GM12874 (cell line): Measurements from ENCODE around the gene APBA2.

Experiments
- CTCF ChIP-seq: IDR thresholded peaks from 2 replicates; pipeline ENCODE4 v1.5.1; 2011; ENCODE audit warnings: low read depth, mild to moderate bottlenecking, control low read depth, low read length, moderate library complexity; ENCODE audit not compliant: insufficient read depth

The APBA2 gene

GRCh38 chr15:28981921-28982320, 96.1 kb downstream of the APBA2 start:
- no peak for TF ChIP-seq CTCF

GRCh38 chr15:28982886-28983285, 97.1 kb downstream of the APBA2 start:
- no peak for TF ChIP-seq CTCF

- TF ChIP-seq CTCF: peak; percentile 1; the same call in 1 of the 2 replicates
These were observed 97.9 kb downstream of the APBA2 start for GRCh38 chr15:28983432-28984311.

DNA sequence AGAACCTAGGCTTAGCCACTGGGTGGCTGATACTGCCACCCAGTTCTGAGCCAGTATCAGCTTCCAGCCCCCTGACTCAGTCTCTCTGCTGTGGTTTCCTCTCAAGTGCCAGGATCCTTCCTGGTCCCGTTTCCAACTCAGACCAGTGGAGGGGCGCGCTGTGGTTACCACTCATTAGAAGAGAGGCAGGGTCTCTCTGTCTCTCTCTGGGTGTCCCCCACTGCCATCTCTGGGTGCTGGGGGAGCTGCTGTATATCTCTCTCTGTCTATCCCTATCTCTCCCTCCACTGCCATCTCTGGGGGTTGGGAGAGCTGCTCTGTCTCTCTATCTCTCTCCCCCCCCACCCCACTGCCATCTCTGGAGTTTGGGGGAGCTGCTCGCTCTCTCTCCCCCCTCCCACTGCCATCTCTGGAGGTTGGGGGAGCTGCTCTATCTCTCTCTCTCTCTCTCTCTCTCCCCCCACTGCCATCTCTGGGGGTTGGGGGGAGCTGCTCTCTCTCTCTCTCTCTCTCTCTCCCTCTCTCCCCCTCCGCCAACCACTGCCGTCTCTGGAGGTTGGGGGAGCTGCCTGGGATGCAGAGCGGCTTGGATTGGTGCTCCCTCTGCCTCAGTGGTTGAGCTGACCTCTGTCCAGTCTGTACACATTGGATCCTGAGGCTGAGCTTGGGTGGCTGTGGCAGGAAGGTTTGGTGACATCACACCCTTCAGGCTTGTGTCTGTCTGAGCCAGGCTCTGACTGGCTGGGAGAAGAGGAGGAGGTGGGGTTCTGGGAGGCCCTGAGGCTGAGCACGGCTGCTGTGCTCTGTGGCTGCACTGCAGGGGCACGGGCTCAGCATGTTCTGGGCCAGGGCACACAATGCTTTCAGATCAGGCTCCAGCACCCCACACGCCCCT, 98.9 kb downstream of the APBA2 start:
- no peak for TF ChIP-seq CTCF

DNA sequence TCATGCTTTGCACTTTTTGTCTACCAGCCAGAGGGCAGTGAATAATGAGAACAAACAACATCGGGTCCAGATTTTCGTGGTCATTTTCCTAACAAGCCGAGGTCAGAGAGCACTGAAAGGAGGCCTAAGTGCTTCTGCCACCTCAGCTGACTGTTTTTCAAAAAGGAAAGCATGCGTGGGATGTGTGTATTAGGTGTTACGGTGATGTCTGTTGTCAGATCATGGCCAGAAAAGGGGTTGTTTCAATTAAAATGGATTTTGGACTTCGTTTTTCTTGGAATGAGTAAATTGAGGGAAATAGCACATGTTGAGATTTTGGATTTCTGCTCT, 99.5 kb downstream of the APBA2 start:
- TF ChIP-seq CTCF: no peak

- no peak for TF ChIP-seq CTCF
These were observed 99.9 kb downstream of the APBA2 start for GRCh38 chr15:28985691-28986090.

DNA sequence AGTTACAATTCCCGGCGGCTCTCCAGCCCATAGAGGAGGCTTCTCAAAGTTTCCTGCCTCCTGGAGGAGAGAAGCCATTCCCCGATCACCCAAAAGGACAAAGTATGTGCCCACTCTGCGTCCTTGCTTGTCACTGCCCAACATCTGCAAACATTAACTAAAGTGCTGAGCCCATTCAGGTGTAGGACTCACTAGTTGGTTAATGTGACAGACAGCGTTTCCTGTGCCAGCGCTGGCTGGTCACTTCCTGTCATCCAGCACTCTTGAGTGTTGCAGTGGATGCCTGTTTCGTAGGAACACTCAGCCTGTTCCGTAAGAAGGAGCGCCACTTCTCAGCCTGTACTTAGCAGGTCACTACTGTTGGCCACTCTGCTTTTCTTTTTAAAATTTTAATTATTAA, 100.3 kb downstream of the APBA2 start:
- no peak for TF ChIP-seq CTCF
